Cerebellar cortex (tissue), 1 donor: ENCODE measurements around the gene AP2A2.

Experiments used
- DNase-seq: peaks from one replicate; pipeline ENCODE4 v3.0.0-alpha.2; 2015; ENCODE audit warnings: low spot score

Gene AP2A2

GRCh38 chr11:924406-925157 lies 1.1 kb upstream of the AP2A2 start:
- DNase-seq, result peak; percentile 72

GRCh38 chr11:925158-925495 lies 543 bp upstream of the AP2A2 start:
- no peak for DNase-seq

DNA sequence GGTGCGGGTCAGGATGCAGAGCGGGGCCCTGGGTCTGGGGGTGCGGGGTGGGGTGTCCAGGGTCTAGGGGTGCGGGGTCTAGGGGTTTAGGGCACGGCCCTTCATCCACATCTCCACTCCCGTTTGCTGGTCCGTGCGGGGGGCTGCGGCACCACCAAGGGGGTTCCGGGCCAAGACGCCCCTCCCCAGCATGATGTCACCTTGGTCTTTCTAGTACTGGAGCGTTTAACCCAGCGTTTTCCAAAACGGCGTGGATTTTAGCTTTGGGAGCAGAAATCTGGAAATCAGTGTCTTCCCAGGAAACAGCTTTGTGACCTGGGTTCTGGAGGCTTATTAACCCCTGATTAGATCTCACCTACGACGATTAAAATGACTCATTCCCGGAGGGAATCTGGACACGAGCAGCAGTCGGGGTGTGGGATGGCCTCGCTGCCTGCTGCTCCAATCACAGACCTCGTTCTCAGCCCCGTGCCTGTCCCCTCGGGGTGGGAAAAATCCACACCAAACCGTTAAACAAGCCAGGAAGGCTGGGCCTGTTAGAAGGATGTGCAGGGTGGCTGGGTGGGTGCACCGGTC lies 759 bp downstream of the AP2A2 start:
- DNase-seq, result peak; percentile 68

DNA sequence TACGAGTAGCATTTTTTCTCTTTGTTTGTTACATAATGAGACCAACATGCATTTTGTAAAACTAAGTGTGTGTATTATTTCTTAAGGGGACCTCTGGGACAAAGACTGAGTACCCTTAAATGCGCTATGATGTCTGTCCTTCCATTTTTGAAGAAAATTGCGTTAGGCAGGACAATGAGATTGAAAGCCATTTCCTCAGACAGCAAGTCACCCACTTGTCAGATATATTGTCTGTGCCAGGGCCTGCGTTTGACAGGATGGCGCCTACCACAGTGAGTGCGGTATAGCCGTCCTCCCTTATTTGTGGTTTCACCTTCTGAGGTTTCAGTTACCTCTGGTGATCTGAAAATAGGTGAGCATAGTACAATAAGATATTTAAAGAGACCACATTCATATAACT lies 2.2 kb downstream of the AP2A2 start:
- DNase-seq, result no peak

DNA sequence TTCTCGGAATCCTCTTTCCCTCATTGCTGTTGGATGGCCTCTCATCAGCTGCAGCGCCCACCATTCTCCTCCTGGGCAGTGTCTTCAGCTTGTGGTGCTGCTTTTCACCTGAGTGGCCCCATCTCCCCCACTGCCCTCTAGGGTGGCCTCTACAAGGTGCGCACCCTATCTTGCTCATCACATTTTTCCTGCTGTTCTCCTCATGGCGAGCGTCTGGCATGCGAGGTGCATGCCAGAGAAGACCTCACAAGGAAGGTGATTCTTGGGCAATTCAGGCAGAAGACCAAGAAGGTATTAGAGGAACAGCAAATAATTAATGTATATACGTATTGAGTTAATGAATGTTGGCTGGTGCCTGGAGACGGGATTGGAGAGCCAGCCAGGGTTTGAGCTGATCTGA lies 3.1 kb downstream of the AP2A2 start:
- DNase-seq, result no peak

GRCh38 chr11:929405-929804 lies 3.7 kb downstream of the AP2A2 start:
- DNase-seq, result no peak

DNA sequence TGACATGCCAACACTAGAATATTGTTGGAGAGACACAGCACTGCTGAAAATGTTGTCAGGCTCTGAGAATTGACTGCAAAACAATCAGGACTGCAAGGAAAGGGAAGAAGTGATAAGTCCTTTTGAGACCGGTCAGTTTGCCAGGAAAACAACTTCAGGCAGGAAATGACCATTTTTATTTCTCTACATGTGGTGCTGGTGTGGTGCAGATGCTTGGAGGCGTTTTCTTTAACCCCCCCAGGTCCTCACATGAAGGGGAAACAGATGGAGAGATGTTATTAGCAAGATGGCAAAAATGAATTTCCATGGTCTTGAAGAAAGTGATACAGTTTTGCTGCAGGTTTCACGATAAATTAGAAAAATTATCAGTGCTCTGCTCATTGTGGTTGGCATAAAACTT lies 5.7 kb downstream of the AP2A2 start:
- no peak for DNase-seq

- no peak for DNase-seq
Observed at GRCh38 chr11:932435-932834, 6.8 kb downstream of the AP2A2 start.

DNA sequence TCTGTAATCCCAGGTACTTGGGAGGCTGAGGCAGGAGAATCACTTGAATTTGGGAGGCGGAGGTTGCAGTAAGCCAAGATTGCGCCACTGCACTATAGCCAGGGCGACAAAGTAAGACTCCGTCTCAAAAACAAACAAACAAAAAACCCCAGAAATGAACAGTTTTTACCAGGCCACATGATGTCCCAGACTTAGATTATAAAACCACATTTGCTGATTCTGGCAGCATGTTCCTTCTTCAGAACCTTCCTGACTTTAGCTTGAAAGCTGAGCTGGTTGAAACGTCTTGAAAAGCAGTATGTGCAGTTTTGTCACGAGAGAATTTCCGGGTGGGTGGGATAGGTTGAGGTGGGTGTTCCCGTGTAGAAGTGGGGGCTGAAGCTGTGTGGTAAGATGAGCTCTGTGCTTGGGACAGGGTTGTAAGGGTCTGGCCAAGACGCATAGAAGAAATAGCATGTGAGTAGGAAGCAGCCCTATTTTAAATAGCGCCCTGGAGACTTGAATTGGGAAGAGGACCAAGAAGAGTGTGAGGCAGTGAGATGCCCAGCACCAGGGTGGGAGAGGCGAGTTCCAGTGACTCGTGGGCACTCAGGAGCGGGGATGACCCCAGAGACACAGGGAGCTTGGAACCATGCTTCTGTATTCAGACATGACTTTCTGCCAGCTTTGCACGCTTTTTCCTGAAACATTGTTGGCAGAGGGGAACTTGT lies 7.6 kb downstream of the AP2A2 start:
- no peak for DNase-seq

DNA sequence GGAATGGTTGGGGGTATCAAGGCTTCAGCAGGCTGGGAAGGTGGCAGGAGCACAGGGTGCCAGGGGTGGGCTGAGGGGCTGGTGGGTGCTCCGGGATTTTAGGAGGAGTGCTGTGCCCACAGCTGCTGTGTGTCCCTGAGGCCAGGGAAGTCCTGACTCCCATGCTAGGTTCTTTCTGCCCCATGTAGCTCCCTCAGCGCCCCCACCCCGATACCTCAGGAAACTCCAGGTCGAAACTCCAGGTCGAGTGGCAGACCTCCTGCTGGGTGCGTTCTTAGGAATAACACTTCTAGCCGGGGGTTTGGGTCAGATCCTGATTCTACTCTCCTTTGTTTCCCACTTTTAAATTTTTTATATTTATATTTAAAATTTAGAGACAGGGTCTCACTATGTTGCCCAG lies 8.3 kb downstream of the AP2A2 start:
- DNase-seq, result no peak

DNA sequence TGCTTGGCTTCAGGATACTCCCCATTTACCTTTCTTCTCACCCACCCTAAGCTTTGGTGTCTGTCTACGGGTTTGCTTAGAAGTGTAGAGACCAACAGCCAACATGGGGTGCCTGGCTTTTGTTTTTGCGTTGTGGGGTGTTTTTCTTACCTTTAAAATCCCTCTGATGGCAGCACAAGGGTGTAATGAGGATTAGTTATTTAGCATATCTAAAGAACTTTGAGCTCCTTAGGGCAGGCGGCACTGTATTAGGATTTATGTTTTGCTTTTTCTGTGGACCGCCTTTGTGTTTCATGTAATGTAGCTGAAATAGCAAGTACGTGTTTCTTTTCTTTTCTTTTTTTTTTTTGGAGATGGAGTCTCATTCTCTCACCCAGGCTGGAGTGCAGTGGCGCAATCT lies 8.9 kb downstream of the AP2A2 start:
- DNase-seq, result no peak

- no peak for DNase-seq
Observed at GRCh38 chr11:936199-936598, 10.5 kb downstream of the AP2A2 start.

- DNase-seq, result no peak
Observed at GRCh38 chr11:937841-938261, 12.2 kb downstream of the AP2A2 start.

GRCh38 chr11:940496-941135 lies 14.9 kb downstream of the AP2A2 start:
- DNase-seq, result peak; percentile 60

- DNase-seq, result no peak
Observed at GRCh38 chr11:942823-943222, 17.2 kb downstream of the AP2A2 start.

- no peak for DNase-seq
Observed at GRCh38 chr11:944711-945470, 19.2 kb downstream of the AP2A2 start.

DNA sequence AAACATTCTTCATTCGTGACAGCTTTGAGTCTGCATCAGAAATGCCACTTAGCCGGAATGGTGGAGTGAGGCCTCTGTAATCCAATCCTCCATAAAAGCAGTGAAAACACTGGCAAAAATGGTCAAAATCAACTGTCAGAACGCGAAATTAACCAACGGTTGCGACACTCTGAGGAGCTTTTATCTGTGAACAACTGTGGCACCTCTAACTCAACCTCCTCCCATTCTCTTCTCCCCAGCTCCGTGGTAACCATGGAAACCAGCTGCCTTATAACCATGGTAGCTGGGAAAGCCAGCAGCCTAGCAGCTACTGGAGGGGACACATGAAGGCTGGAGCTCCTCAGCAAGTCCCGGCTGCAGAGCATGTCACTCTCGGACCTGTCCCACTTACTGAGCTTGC lies 20.3 kb downstream of the AP2A2 start:
- DNase-seq, result peak; percentile 73

- DNase-seq, result no peak
Observed at GRCh38 chr11:947744-948143, 22.1 kb downstream of the AP2A2 start.

GRCh38 chr11:951507-951906 lies 25.8 kb downstream of the AP2A2 start:
- no peak for DNase-seq

GRCh38 chr11:952406-953385 lies 27.0 kb downstream of the AP2A2 start:
- peak; percentile 60 for DNase-seq

GRCh38 chr11:953512-953911 lies 27.8 kb downstream of the AP2A2 start:
- peak; percentile 74 for DNase-seq
